BLaER1 treated with 17β-estradiol and CSF1 and Interleukin-3, amounts not matched to agents 10 nM and 100 nM (cell line): ENCODE data around the gene SH3PXD2A.

Source experiments
- H3K27ac ChIP-seq, 11 experiments: shearing (Covaris generic); formaldehyde crosslinking; 2 replicates each; pipeline ENCODE4 v1.8.1; 2022
- H3K27me3 ChIP-seq, 11 experiments: shearing (Covaris generic); formaldehyde crosslinking; 2 replicates each; pipeline ENCODE4 v1.8.1; 2022
- H3K36me3 ChIP-seq, 11 experiments: shearing (Covaris generic); formaldehyde crosslinking; 2 replicates each; pipeline ENCODE4 v1.8.1; 2022
- H3K4me1 ChIP-seq, 10 experiments: shearing (Covaris generic); formaldehyde crosslinking; 2 replicates each; pipeline ENCODE4 v1.8.1; 2022
- H3K4me2 ChIP-seq, 11 experiments: shearing (Covaris generic); formaldehyde crosslinking; 2 replicates each; pipeline ENCODE4 v1.8.1; 2022
- H3K4me3 ChIP-seq, 10 experiments: shearing (Covaris generic); formaldehyde crosslinking; 2 replicates each; pipeline ENCODE4 v1.8.1; 2022
- H3K9ac ChIP-seq, 11 experiments: shearing (Covaris generic); formaldehyde crosslinking; 2 replicates each; pipeline ENCODE4 v1.8.1; 2022
- H3K9me3 ChIP-seq, 11 experiments: shearing (Covaris generic); formaldehyde crosslinking; replicated peaks in 1 of 11; 2 replicates each; pipeline ENCODE4 v1.8.1; 2022
- H4K20me1 ChIP-seq, 11 experiments: shearing (Covaris generic); formaldehyde crosslinking; 2 replicates each; pipeline ENCODE4 v1.8.1; 2022
- Cebpa-rat ChIP-seq, 11 experiments: shearing (Covaris generic); IDR thresholded peaks; 2 replicates each; pipeline ENCODE4 v1.8.1; 2022

Gene SH3PXD2A

DNA sequence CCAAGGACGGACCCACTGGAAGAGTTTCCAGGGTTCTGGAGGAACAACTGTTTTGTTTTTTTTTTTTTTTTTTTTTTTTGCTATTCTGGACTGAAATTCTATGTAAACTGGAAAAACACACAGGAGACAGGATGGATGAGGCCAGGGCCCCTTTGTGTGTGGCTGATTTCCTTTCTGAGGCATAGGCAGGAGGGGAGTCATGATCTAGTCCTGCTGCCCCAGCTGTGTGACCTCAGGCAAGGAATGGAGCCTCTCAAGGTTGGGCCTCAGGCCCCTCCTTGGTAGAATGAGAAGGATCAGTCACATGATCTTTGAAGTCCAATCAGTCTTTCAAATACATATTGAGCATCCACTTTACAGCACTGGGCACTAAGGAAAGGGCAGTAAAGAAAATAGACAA is 87.6 kb downstream of the SH3PXD2A start:
- no peak for TF ChIP-seq Cebpa-rat (IDR thresholded peaks at IDR 0.05)
- H3K4me3 ChIP-seq = no peak overlapping the region; a peak in 1 of 20 replicates
- peak overlapping the region; percentile 79 to 98 (median 90) for H3K4me2 ChIP-seq
- H3K27ac ChIP-seq = peak overlapping the region in 9 of 11 experiments; percentile 52 to 84 (median 74); a peak in 18 of 22 replicates
- H3K36me3 ChIP-seq = peaks cover 0 to 31% (median 18%) of the 10 kb centered on the region in 11 experiments; a peak in 16 of 22 replicates
- H3K9ac ChIP-seq = peak overlapping the region in 9 of 11 experiments; percentile 15 to 61 (median 45); a peak in 12 of 22 replicates
- H3K4me1 ChIP-seq = peaks cover 99 to 100% (median 100%) of the 10 kb centered on the region in 10 experiments
- no peaks in the 10 kb centered on the region for H3K9me3 ChIP-seq
- H4K20me1 ChIP-seq = peaks cover 0 to 24% (median 0%) of the 10 kb centered on the region in 11 experiments; a peak in 6 of 22 replicates
- no peaks in the 10 kb centered on the region for H3K27me3 ChIP-seq

DNA sequence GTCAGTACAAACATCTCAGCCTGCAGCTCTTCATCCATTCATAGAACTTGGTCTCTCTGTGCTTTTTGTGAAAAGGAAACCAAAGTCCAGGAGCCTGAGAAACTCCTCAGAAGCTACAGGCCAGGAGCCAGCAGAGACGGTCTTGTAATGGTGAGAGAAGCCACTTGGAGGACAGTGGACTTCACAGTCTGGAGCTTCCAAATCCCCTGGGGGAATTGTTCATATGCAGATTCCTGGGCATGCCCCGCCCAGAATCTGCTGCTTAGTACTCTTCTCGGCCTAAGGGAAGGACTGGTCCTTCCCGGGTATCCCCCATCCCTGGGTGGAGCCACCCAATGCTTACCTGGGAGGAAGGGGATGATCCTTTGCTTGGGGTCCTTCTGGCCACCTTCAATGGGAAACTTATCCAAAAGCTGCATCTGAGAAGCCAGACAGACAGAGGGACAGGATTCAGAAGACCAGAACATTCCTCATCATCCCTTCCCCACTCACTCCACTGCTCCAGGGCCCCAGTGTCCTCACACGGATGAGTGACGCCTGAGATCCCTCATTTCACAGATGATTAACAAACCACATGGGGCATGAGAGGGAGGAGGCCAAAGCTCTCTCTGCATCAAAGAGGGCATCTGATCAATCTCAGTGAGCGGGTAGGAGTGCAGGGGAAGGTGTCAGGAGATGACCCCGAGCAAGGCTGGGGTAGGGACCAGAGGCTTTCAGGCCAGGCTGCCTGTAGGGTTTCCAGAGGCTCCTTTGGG is 88.4 kb downstream of the SH3PXD2A start:
- Histone ChIP-seq H3K4me1 (peaks cover 99 to 100% (median 100%) of the 10 kb centered on the region in 10 experiments), H3K9me3 (no peaks in the 10 kb centered on the region)
- TF ChIP-seq Cebpa-rat (IDR thresholded peaks at IDR 0.05) = no peak

DNA sequence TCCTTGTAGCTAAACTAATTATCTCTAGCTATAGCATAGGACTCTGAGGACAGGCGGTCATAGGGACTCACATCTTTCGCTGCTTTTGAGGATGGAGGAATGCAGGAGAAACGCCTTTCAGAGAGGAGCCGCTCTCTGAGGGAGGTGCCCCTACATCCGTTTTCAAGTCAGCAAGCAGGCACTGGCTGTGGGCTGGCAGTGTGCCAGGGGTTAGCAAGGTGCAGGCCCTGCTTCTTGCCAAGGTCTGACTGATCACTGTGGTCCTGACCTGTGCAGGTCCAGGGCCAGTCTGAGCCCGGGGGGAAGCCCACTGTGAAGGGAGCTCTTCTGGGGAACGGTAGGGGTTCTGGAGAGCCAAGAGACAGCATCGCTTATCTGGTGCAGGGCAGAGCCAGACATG is 89.4 kb downstream of the SH3PXD2A start:
- H3K9ac ChIP-seq = peak overlapping the region in 3 of 11 experiments; percentile 5 to 82 (median 30); a peak in 2 of 22 replicates
- H3K4me3 ChIP-seq = no peak overlapping the region
- H3K27me3 ChIP-seq = no peaks in the 10 kb centered on the region
- no peaks in the 10 kb centered on the region for H3K9me3 ChIP-seq
- peaks cover 0 to 10% (median 0%) of the 10 kb centered on the region in 11 experiments; a peak in 3 of 22 replicates for H4K20me1 ChIP-seq
- TF ChIP-seq Cebpa-rat (IDR thresholded peaks at IDR 0.05) = no peak
- H3K27ac ChIP-seq = peak overlapping the region in 8 of 11 experiments; percentile 83 to 96 (median 88); a peak in 14 of 22 replicates
- peaks cover 0 to 41% (median 22%) of the 10 kb centered on the region in 11 experiments; a peak in 16 of 22 replicates for H3K36me3 ChIP-seq
- H3K4me1 ChIP-seq = peaks cover 99 to 100% (median 100%) of the 10 kb centered on the region in 10 experiments
- H3K4me2 ChIP-seq = peak overlapping the region; percentile 78 to 98 (median 91)

More for the DNA sequence above, 88.4 kb downstream of the SH3PXD2A start:
- Histone ChIP-seq H3K36me3 (peaks cover 0 to 36% (median 18%) of the 10 kb centered on the region in 11 experiments; a peak in 16 of 22 replicates), H3K4me3 (no peak overlapping the region; a peak in 1 of 20 replicates), H3K27ac (peak overlapping the region in 9 of 11 experiments; percentile 52 to 84 (median 74); a peak in 18 of 22 replicates), H3K9ac (peak overlapping the region in 7 of 11 experiments; percentile 14 to 61 (median 45); a peak in 11 of 22 replicates), H3K27me3 (no peaks in the 10 kb centered on the region), H4K20me1 (peaks cover 0 to 19% (median 0%) of the 10 kb centered on the region in 11 experiments; a peak in 6 of 22 replicates), H3K4me2 (peak overlapping the region; percentile 79 to 98 (median 90))

DNA sequence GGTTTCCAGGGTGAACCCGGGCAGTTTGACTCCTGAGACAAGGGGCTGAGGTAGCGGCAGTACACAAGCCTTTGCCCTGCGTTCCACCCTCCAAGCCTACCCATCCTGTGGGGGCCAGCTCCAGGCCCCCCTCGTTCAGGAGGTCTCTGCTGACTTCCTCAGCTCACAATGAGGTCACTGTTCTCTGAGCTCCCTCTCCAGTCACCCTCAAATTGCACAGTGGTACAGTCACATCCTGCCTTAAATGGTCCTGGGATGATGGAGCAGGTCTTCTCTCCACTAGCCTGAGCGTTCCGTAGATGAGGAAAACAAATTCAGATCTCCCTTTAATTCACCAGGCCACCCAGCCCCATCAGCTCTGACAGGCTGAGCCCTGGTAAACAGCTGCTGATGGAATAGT is 90.2 kb downstream of the SH3PXD2A start:
- H3K4me3 ChIP-seq = no peak overlapping the region
- peaks cover 98 to 100% (median 100%) of the 10 kb centered on the region in 10 experiments for H3K4me1 ChIP-seq
- peaks cover 0 to 41% (median 22%) of the 10 kb centered on the region in 11 experiments; a peak in 16 of 22 replicates for H3K36me3 ChIP-seq
- H3K4me2 ChIP-seq = peak overlapping the region; percentile 78 to 98 (median 91)
- H3K27me3 ChIP-seq = no peaks in the 10 kb centered on the region
- H4K20me1 ChIP-seq = peaks cover 0 to 10% (median 0%) of the 10 kb centered on the region in 11 experiments; a peak in 2 of 22 replicates
- H3K9me3 ChIP-seq = no peaks in the 10 kb centered on the region
- H3K27ac ChIP-seq = peak overlapping the region in 9 of 11 experiments; percentile 18 to 96 (median 87); a peak in 17 of 22 replicates
- H3K9ac ChIP-seq = peak overlapping the region in 5 of 11 experiments; percentile 4 to 82 (median 30); a peak in 7 of 22 replicates
- no peak for TF ChIP-seq Cebpa-rat (IDR thresholded peaks at IDR 0.05)

DNA sequence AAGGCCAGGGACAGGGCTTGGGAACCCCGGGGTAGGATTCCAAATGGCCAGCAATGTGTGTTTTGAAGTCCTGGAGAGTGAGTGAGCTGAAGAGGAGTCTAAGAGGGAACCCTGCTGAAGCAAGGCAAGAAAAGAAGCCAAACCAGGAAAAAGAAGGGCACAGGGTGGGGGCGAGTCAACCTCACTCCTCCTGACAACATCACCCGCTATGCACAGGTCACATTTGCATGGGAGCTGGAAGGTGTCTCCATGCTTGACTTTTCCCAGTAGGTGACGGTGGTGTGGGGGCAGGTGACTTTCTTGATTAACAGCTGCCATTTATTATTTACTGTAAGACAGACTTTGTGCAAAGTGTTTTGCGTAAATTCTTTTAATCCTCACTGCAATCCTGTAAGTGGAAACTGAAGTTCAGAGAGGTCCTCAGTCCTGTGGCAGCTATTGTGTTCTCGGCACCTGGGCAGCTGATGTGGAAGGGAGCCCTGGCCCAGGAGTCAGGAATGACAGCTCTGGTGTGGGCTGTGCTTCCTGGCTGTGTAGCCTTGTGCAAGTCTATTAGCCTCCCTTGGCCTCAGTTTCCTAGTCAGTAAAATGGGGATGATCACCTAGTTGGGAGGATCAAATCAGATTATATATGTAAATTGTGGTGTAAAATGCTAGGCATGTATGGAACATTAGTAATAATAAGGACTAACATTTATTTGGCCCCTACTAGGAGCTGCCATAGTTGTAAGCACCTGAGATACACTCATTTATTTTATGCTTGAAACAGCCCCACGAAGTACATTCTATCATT is 90.9 kb downstream of the SH3PXD2A start:
- H3K36me3 ChIP-seq = peaks cover 0 to 41% (median 22%) of the 10 kb centered on the region in 11 experiments; a peak in 16 of 22 replicates
- H3K9ac ChIP-seq = peak overlapping the region in 9 of 11 experiments; percentile 67 to 82 (median 75); a peak in 18 of 22 replicates
- peaks cover 98 to 100% (median 100%) of the 10 kb centered on the region in 10 experiments for H3K4me1 ChIP-seq
- H3K27me3 ChIP-seq = no peaks in the 10 kb centered on the region
- no peak for TF ChIP-seq Cebpa-rat (IDR thresholded peaks at IDR 0.05)
- peak overlapping the region in 6 of 10 experiments; percentile 29 to 57 (median 39); a peak in 10 of 20 replicates for H3K4me3 ChIP-seq
- H3K9me3 ChIP-seq = no peaks in the 10 kb centered on the region
- peak overlapping the region; percentile 35 to 96 (median 87); a peak in 21 of 22 replicates for H3K27ac ChIP-seq
- peaks cover 0 to 10% (median 0%) of the 10 kb centered on the region in 11 experiments; a peak in 2 of 22 replicates for H4K20me1 ChIP-seq
- peak overlapping the region; percentile 78 to 98 (median 91) for H3K4me2 ChIP-seq

DNA sequence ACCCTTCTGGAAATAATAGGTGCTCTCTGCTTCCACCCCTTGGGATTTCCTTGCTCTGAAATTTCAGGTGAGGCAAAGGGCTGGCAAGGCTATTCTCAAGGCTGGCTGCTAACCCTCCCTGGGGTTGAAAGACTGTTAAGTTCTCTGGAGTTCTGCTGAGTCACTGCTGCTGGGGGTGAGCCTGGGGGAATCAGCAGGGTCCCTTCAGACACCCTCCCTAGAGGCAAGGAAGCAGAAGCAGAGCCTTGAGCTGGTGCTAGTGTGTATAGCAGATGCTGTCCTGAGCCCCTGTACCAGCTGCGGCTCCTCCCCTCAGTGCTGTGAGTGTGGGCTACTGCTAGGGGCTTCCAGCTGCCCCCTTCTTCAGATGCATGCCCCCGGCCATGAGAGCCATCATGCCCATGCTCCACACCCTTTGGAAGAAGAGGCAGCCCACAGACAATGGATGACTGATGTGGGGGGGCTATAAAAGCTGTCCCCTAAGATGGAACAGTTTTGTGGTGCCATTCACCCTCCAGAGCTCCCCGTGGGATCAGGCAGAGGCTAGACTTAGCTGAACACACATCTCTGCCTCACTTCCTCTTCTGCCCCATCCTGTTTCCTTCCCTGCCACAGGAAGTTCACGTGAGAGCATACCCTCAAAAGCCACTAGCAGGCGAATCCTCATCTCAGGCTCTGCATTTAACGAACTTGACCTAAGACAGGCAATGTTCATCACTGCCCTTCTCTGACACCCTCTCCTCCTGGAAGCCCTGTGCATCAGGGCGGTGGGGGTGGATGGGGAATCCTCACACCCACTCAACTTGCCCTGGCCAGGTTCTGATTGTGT is 91.8 kb downstream of the SH3PXD2A start:
- H3K36me3 ChIP-seq = peaks cover 0 to 41% (median 22%) of the 10 kb centered on the region in 11 experiments; a peak in 16 of 22 replicates
- H3K4me3 ChIP-seq = peak overlapping the region in 8 of 10 experiments; percentile 20 to 57 (median 37); a peak in 14 of 20 replicates
- peak overlapping the region; percentile 23 to 82 (median 74); a peak in 20 of 22 replicates for H3K9ac ChIP-seq
- H3K9me3 ChIP-seq = no peaks in the 10 kb centered on the region
- no peak for TF ChIP-seq Cebpa-rat (IDR thresholded peaks at IDR 0.05)
- H4K20me1 ChIP-seq = peaks cover 0 to 8% (median 0%) of the 10 kb centered on the region in 11 experiments; a peak in 2 of 22 replicates
- peak overlapping the region; percentile 52 to 96 (median 87); a peak in 21 of 22 replicates for H3K27ac ChIP-seq
- peak overlapping the region; percentile 78 to 98 (median 91) for H3K4me2 ChIP-seq
- H3K27me3 ChIP-seq = no peaks in the 10 kb centered on the region
- peaks cover 98 to 100% (median 100%) of the 10 kb centered on the region in 10 experiments for H3K4me1 ChIP-seq

DNA sequence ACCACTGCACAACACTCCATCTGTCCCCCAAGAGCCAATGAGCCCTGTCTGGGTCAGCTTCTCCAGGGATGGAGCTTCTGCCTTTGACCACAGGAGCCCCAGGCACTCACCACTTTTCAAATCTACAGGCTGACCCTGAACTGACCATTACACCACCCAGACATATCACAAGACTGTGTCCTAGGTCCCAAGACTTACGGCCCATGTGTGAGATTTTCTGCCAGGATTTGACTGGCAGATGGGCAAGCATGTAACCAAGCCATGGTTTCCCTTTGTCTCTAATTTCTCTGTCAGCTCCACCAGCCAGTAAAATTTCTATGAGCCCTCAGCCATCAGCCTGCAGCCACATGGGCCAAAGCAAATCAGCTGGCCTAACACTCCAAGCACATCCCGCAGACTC is 92.5 kb downstream of the SH3PXD2A start:
- H3K36me3 ChIP-seq = peaks cover 0 to 41% (median 22%) of the 10 kb centered on the region in 11 experiments; a peak in 16 of 22 replicates
- peaks cover 98 to 100% (median 100%) of the 10 kb centered on the region in 10 experiments for H3K4me1 ChIP-seq
- peaks cover 0 to 5% (median 0%) of the 10 kb centered on the region in 11 experiments; a peak in 2 of 22 replicates for H4K20me1 ChIP-seq
- TF ChIP-seq Cebpa-rat (IDR thresholded peaks at IDR 0.05) = no peak
- peak overlapping the region in 7 of 10 experiments; percentile 29 to 57 (median 37); a peak in 10 of 20 replicates for H3K4me3 ChIP-seq
- no peaks in the 10 kb centered on the region for H3K27me3 ChIP-seq
- H3K9me3 ChIP-seq = no peaks in the 10 kb centered on the region
- peak overlapping the region; percentile 52 to 96 (median 87); a peak in 21 of 22 replicates for H3K27ac ChIP-seq
- H3K9ac ChIP-seq = peak overlapping the region in 10 of 11 experiments; percentile 28 to 82 (median 74); a peak in 19 of 22 replicates
- peak overlapping the region; percentile 78 to 98 (median 91) for H3K4me2 ChIP-seq
